Stimulated activated CD4-positive, alpha-beta T cell treated with anti-CD3 and anti-CD28 coated beads, Interleukin-1b, Interleukin-23, amount 100 ng/mL, for 48 hours (primary cell): ENCODE measurements around the gene ASTN2.

Experiments used
- DNase-seq: peaks from one replicate; pipeline ENCODE4 v3.0.0-alpha.2; 2020

ASTN2 gene

DNA sequence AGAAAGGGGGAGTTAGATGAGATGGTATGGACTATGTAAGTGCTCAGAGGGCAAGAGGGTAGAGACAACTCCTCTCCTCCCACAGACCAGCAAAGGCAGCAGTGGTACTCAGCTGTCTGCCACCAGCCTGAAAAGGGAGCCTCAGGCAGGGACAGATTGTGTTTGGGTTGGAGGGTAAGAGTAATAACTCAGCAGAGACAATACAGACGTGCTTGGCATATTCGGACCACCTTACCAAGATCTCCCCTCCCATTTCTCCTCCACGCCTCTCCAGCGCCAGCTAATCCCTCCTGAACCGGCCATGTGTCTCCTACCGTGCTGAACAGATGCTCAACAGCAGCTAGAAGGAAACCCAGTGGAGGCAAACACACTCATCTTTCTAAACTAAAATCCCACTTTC lies 180.8 kb downstream of the ASTN2 start:
- no peak for DNase-seq

DNA sequence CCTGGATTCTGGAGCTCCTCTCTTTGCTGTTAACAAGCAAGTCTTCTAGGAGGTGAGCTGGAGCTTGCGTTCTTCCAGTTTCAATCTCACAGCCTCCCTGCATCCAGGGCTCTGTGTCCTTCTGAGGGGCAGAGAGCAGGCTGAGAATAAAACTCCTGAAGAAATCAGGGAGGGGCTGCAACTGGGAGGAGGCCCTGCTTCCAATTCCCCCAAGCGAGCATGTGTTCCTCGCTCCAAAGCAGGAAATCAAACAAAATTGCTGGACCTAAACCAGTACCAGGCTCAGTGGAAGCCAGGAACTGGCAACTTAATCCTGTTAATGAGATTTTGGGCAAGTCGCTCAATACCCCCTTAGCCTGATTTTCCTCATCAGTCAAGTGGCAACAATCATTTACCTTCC lies 181.8 kb downstream of the ASTN2 start:
- DNase-seq: no peak

DNA sequence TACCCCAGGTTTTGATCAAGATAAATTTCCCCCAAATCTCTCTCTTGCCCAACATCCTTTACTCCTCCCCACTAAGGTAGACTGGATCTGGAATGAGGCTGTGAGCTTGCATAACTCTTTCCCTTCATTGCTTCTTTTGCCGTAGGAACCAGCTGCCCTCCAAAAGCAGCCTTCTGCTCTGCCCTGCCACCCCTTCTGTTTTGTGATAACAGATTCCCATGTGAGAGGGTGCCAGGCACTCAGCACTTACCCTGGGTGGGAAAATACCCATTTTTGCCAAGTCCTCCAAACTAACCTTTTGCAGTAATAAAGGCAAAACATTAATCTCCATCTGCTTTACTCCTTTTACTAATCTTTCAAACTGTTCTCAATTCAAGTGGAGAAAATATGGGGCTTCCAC lies 182.6 kb downstream of the ASTN2 start:
- DNase-seq: no peak

DNA sequence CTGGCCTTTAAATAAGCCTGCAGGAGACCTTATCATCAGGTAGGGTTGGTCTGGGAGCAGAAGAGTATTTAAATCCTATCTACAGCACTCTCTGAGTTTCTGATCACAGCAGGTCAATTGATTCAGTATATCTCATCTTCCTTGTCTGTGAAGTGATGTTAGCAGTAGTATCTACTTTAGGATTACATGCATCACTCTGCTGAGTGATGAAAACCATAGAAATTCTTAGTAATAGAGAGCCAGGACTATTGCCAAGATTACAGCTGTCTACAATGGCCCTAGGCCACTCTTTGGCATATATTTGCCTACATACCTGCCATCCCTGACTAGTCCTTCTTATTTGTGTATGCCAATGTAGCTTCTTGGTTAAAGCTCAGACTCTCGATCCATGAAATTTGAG lies 183.8 kb downstream of the ASTN2 start:
- no peak for DNase-seq

DNA sequence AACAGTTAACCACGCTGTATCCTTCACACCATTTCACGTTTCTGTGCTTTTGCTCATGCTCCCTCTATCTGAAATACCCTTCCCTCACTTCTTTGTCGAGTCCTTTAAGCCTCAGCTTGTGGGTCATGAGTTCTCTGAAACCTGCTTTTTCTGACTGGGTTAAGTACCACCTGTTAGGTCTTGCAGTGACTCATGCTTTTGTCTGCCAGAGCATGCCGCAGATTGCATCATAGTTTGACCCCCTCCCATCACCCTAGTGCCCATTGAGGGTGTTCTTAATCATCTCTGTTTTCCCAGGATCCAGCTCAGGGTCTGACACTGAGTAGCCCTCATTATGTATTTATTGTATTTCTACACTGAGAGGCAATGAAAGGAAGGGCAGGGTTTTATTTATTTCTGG lies 190.2 kb downstream of the ASTN2 start:
- DNase-seq: no peak

DNA sequence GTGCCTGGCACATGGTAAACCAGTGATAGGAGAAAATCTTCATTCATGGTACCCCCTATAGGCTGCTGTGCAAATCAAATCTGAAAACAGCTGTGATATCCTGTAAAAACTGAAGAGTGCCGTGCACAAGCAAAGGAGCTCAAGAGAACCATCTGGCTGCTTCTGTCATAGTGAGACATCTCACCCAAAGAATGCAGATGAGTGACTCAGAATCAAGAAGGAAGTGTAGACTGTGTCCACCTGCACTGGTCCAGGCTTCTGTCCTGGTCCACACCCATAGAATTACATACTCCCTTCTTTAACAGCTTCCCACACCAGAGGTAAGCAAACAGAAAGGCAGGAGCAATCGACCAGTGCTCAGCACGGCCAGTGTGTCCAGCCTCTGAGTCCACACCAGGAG lies 195.9 kb downstream of the ASTN2 start:
- DNase-seq: no peak

DNA sequence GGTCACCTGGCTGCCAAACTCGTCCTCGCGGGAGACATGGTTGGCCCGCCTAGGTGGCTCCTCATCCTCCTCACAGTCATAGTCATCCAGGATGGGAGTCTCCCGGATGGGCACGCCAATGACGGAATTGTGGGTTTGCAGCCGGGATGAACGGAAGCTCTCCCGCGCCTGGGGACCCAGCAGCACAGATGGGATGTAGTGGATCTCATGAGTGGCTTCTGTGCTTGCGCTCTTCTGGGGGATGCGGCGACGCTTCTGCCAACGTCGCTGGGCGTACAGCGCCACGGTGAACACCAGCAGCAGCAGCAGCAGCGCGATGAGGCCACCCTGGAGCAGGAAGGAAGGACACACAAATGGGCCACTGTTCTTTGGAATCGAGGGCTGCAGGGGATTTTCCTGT lies 200.4 kb downstream of the ASTN2 start:
- DNase-seq: no peak

DNA sequence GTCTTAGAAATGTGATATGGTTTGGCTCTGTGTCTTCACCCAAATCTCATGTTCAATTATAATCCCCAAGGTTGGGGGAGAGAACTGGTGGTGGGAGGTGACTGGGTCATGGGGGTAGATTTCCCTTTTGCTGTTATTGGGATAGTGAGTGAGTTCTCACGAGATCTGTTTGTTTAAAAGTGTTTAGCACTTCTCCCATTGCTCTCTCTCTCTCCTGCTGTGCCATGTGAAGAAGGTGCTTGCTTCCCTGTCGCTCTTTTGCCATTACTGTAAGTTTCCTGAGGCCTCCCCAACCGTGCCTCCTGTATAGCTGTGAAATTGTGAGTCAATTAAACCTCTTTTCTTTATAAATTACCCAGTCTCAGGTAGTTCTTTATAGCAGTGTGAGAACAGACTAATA lies 203.6 kb downstream of the ASTN2 start:
- DNase-seq: no peak

DNA sequence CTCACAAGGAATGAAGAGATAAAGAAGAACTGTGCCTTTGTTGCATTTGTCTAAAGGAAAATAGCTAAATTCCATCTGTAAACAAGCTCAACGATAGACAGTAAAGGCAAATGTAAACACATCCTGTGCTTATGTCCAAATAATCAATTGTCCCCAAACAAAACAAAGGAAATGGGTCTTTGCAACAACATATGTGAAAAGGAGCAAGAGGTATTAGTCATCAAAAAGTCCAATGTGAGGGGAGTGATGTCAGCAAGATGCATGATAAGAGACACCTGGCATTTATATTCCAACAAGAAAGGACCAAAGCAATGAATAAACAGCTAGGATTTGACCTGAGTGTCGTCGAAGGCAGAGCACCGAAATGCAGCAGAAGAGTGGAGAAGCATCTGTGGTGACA lies 209.1 kb downstream of the ASTN2 start:
- DNase-seq: no peak

DNA sequence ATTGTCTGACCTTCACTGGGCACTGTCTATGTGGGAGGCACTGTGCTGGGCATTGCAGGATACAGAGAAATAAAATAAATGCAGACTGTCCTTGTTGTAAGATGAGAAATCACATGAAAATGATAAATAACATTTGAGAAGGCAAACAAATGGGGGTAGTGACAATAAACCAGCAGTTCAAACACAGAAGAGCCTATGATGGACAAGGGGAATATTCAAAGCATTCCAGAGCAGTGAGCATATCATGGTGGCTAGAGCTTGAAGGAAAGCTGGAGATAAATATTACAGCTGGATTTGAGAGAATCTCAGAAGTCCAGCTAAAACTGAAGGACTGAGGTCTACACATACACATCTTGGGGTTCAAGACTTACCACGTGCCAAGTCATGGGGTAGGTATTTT lies 209.9 kb downstream of the ASTN2 start:
- no peak for DNase-seq

DNA sequence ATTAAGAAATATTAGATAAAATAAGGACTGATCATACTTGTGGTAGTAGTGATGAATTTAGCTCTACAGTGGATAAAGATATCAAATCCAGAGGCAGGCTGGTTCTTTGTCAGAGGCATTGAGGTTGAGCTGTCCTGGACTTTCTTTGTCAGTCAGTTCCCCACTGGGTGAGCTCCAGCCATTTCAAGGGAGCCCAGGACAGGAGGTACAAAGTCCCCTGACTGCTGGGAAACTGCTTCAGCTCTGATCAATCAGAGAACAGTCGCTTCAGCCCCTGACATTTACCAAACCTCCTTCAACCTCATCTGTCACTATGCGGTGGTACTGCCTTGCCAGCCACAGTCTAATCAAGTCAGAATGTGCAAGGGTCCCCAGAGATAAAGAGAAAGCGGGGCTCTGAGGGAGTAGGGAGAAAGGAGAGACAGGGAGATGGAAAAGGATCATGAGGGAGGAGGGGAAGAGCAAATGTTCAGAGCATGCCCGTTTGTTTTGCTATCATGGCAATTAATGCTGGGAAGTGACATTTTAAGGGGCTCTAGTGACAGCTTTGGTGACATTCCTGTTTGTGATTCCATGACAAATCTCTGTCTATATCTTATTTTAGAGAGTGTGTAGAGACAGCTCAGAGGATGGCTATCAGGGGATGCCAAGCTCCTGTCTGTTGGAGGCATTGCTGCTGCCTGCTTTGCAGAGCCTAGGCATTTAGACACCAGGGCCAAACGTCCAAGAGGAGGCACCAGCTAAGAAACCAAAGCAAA lies 223.2 kb downstream of the ASTN2 start:
- no peak for DNase-seq

DNA sequence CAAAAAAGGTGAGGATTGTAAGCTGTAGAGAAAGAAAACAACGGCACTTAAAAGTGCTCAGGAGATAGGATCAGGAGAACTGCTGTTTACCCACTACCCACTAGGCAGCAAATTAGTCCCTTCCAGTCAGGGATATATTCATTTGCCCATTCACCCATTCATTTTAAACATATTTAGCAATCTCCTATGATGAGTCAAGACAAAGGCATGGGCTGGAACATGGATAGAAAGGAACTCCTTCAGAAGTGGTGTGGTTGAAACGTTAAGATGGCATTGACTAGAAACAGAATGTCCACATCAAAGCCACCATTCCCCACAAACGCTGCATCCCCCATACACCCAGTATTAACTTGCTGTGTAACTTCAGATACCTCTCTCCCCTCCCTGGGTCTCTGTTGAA lies 225.7 kb downstream of the ASTN2 start:
- no peak for DNase-seq

DNA sequence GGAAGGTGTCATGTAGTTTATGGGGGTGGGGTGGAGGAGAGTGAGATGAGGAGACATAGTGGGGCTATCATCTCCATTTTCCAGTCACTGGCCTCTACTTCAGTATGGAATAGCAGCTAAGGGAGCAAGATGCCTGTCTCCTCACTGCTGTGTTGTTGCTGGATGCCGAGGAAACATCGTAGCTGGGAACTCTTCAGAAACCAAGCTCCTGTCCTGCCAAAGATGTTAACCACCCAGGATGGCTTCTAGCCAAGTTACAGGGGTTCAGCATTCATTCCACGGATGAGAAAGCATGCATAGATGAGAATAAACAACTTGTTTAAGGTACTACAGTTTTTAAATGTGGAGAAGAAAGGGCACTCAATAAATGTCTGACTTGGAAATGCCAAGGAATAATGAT lies 226.5 kb downstream of the ASTN2 start:
- DNase-seq: no peak

DNA sequence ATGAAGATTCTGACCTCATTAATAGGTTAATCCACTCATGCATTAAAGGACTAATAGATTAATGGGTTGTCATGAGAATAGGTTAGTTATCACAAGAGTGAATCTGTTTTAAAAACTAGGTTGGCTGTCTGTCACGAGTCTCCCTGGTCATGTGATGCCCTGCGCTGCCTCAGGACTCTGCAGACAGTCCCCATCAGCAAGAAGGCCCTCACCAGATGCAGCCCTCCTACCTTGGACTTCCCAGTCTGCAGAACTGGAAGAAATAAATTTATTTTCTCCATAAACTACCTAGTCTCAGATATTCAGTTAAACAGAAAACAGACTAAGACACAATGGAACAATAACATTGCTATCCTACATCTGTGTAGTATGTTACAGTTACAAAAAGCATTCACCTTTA lies 227.4 kb downstream of the ASTN2 start:
- no peak for DNase-seq

DNA sequence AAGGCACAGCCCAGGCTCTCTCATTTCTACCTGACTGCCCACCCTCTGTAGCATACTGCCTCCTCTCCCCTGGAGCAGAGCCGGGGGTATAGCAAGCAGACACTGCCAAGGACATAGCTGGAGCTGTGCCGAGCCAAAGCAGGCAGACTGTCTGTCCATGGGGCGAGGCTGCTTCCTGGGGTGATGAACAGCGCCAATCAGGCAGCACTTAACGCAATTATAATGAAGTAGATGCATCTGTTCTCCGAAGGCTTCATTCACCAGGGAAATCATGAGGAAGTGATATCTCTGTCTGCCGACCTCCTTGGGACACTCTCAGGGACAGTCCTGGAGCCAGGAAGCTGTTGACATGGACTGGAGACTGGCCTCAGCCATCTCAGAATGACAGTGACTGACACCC lies 230.7 kb downstream of the ASTN2 start:
- no peak for DNase-seq

DNA sequence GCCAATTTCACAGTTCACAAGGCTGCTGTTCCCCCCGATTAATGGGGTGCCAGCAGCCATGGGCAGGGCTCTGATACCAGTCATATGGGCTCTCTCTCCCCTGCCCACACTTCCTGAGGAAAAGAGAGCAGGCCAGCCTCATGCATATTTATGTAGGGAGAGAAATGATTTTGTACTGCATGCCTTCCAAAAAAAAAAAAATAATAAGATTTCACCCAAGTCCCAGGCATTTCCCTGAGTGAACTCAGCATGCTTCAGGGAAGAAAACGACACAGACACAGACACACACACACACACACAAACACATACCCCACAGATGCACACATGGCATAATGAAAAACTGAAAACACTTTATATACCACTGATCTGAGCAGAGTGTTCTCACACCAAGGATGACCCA lies 232.8 kb downstream of the ASTN2 start:
- DNase-seq: no peak

DNA sequence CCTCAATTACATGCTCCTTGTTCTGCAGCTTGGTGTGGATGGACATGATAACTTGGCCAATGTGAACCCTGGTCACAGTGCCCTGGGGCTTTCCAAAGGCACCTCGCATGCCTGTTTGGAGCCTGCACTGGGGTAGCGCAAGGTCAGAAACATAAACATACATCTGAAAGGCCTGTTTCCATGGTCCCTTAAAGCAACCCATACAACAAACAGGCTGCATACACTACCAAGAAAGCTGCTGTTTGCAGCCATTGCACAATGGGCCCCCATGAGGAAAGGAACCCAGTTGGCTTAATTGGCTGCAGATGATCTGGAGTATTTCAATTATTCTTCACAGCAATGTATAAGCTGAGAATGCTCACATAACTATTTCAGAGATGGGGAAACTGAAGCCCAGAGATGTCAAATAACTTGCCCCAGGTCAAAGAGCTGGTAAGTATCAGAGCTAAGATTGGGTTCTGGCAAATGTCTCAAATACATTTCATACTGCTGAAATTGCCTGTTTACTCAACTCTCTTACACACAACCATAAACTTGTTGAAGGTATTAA lies 233.9 kb downstream of the ASTN2 start:
- DNase-seq: no peak

DNA sequence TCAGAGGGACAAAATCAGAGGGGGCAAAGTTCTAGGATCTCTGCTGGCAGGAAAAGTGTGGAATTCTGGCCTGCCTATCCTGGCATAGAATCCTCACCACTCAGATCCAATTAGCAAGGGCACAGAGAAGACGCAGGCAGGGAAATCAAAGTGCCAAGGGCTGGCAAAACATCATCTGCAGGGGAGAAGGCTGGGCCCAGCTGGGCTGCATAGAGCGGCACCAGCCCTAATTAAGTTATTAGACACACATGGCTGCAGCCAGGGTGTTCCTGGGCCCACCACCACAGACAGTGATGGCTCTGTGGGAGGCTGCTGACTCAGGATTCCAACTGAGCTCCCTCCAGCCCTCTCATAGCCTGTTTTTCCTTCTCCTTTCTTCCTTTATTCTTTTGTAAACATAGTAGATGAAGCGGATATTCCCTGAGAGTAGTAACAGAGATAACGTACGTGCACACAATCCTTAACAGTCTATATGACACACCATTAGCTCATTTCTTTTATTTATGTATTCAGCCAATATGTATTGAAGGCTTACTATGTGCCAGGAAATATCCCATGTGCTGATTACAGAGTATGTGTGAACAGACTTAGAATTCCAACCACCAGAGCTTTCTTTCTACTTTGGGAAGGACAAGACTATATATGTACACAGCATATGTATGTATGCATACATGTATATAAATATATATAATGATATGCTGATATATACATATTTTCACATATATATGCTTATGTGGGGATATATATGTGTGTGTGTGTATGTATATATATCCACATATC lies 236.1 kb downstream of the ASTN2 start:
- DNase-seq: no peak

DNA sequence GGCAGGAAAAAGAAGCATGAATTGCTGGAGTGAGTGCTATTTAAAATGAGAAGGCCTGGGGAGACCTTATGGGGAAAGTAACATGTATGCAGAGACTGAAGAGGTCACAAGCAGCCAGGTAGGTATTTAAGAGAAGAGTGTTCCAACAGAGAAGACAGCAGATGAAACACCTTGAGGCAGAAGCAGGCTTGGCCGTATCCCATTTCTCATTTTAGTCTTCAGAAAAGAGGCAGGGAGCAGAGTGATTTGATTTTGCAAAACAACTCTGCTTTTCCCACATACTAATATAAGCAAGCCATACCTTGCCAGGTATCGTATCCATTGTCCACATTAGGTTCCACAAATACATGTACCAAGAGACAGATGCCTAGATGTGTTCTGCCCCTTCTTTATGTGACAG lies 244.3 kb downstream of the ASTN2 start:
- DNase-seq: no peak

DNA sequence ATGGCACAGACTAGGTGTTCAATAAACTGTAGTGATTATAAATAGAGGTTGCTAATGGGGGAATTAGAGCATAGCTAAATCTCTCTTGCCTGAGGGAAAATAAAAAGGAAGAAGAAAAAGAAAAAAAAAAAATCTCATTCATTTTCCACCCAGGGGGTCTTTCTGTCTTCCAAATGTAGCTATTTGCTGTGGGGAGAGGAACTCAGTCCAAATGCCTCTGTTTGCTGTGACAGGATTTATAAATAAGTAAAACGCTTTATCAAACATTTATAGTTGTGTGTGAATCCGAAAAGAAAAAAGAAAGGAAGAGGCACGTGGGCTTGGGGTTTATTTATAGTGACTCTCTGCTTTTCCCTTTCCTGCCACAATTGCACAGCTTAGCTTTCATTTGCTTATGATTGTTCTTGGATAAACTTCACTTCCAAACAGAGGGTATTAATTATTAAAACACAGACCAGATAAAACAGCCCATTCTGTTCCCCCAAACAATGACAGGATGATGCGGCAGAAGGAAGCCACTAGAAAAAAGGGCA lies 245.7 kb downstream of the ASTN2 start:
- DNase-seq: no peak

DNA sequence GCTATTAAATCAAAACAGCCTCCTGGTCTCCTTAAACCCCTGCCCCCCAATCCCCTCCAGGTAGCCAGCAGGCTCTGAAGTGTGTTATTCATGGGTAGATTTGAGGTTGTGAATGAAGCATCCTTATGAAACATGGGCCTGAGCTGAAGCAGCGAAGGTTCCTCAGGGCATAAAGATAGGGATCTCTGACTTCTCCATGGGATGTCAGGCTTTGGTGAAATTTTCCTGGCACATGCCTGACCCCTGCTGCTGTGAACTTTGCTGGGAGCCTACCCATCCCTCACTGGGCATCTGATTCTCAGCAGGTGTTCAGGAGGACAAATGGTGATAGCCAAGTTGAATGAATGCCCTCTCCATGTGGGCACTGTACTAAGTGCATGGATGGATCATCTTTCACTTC lies 250.3 kb downstream of the ASTN2 start:
- no peak for DNase-seq

DNA sequence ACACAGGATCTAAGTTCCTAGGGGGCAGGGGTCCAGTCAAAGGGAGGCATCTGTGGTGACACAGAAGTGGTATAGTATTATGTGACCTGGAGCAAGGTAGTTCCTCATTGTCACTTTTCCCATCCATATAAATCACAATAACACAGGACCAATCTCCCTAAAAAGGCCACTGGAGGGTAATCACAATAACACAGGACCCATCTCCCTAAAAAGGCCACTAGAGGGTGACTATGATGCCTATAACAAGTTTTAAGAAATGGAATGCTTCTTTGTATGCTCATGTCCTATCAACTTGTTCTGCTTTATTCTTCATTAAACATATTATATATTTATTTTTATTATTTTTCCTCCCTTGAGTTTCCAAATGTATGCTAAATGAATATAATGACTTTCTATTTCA lies 254.6 kb downstream of the ASTN2 start:
- no peak for DNase-seq

DNA sequence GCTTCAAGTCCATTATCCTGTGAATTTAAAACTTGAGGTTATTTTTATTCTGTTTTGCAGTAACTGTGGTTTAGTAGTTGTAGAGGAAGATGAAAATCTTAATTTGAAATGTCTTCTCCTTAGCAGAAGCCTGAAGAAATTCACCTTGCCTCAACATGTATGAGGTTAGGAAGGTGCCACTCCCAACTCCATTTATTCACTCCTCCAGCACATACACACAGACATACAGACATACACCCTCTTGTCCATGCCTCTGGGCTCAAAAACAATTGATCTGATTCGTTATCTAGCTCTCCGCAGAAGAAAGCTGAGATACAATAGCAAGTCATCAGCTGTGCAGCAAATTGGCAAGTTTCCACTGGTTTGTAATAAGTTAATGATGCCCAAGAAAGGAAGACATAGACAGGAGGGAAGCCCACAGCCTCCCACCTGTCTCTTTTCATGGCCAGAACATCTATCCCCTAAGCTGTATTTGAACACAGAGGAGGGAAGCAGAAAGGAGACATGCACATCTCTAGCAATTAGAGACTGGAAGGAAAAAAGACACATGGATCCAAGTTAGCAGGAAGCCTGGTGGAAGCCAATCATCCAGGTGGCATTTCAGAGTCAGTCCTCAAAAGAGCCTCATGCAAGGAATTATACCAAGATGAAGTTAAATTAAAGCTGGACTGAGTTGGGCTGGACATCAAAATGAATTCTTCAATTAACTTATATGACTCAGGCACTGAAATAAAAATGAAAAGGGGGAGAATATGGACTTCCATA lies 257.9 kb downstream of the ASTN2 start:
- no peak for DNase-seq
